Transverse colon (tissue), 4 donors: ENCODE measurements around the gene ZNF775. TPM values are rescaled to one million over a fixed set of nuclear protein-coding genes. Genes with fewer than 3 reads are reported as not detected.

Source experiments
- DNase-seq: peaks from one replicate; pipeline ENCODE4 v3.0.0-alpha.2; 2019
- H3K27ac ChIP-seq, 4 donors: fragments of 200-600 bp; sonication (generic); 2 replicates each; pipeline ENCODE4 v1.5.1; 2016 to 2018; ENCODE audit warnings: inconsistent platforms in 4 of 4
- H3K27me3 ChIP-seq: fragments of 200-600 bp; sonication (generic); 2 replicates; pipeline ENCODE4 v1.5.1; 2017; ENCODE audit warnings: inconsistent platforms
- H3K36me3 ChIP-seq, 4 donors: fragments of 200-600 bp; sonication (generic); 2 replicates each; pipeline ENCODE4 v1.5.1; 2017 to 2019; ENCODE audit warnings: inconsistent platforms in 4 of 4
- H3K4me1 ChIP-seq, 4 donors: fragments of 200-600 bp; sonication (generic); 2 replicates each; pipeline ENCODE4 v1.5.1; 2017 to 2020; ENCODE audit warnings: inconsistent platforms in 4 of 4
- H3K4me3 ChIP-seq, 4 donors: fragments of 200-600 bp; sonication (generic); 1 replicate in 1 of 4; 2 replicates in 3 of 4; pipeline versions ENCODE4 v1.5.1 to v1.6.1; 2017 to 2019; ENCODE audit warnings: inconsistent platforms in 4 of 4
- H3K9me3 ChIP-seq, 2 donors: fragments of 200-600 bp; sonication (generic); 2 replicates each; pipeline ENCODE4 v1.5.1; 2017 to 2019; ENCODE audit warnings: inconsistent platforms in 2 of 2
- EP300 ChIP-seq: sonication (generic); formaldehyde crosslinking; IDR thresholded peaks from one replicate; pipeline ENCODE4 v1.6.1; 2017; ENCODE audit warnings: antibody characterized with exemption, low read depth
- POLR2A ChIP-seq: fragments of 450-650 bp; IDR thresholded peaks from one replicate; pipeline ENCODE4 v1.6.1; 2016; ENCODE audit warnings: antibody characterized with exemption, mild to moderate bottlenecking, moderate library complexity
- POLR2AphosphoS5 ChIP-seq, 3 donors: sonication (generic); formaldehyde crosslinking; IDR thresholded peaks; one replicate each; pipeline ENCODE4 v1.6.1; 2016; ENCODE audit warnings: antibody characterized with exemption in 3 of 3
- WGBS, 2 donors: methylation state at CpG; one replicate each; pipeline ENCODE4 v1.1.5; 2018; ENCODE audit warnings: low coverage in 1 of 2; 5-methylcytosine and 5-hydroxymethylcytosine counted together
- in situ Hi-C, 4 donors: fragments of 200-750 bp; cut with MboI; loops; one replicate each; pipeline versions ENCODE4 v1.15.0 to v1.15.1; 2017; ENCODE audit warnings: low sequenced_read_pairs in 3 of 4, low pct_ligation_motif_present in 1 of 4, low pct_unique_long_range_greater_than_20kb in 1 of 4
- intact Hi-C: fragments of 100-400 bp; cut with DNase I; formaldehyde crosslinking; loops from one replicate; pipeline ENCODE4 v1.15.1; 2023; ENCODE audit warnings: low total_unique reads
- total RNA-seq, 4 donors: library from RNA; depleted of rRNA; stranded (reverse); fragments of >200 nt; gene quantifications; one replicate each; pipeline ENCODE4 v1.1.0, GENCODE V29; 2016
- TF ChIP-seq, protein P1 (sequence below), 5 experiments: fragments of 200-600 bp in 3 of 5; fragments of 450-650 bp in 2 of 5; sonication (generic) in 3 of 5; IDR thresholded peaks; 1 replicate in 2 of 5; 2 replicates in 3 of 5; pipeline ENCODE4 v1.5.1; 2016 to 2017; ENCODE audit warnings: antibody characterized with exemption in 5 of 5, inconsistent platforms in 3 of 5, mild to moderate bottlenecking in 2 of 5, moderate library complexity in 1 of 5

Gene ZNF775
- total RNA-seq, 4 donors from 2014 or later, result 8.9 to 75.2 (median 15.2) TPM

DNA sequence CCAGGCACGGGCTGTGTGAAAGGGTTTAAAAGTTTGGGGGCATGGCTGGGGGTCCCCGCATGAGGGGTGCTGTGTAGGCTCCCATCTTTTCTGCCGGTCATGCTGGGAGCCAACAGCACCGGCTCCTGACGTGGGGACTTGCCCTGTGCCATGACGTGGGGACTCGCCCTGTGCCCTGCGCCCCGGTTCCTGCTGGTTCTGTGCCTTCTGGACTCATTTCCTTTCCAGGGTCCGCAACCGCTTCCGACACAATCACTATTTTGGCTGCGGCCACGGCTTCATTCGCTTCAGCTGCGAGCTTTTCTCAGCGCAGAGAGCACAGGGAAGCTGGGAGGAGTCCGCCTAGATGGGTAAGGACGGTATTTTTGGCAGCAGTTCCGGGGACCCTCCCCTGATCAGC, 63.7 kb downstream of the ZNF775 start:
- TF ChIP-seq EP300 (no peak), POLR2A (no peak), POLR2AphosphoS5 (IDR thresholded peaks at IDR 0.05) (no peak)
- TF ChIP-seq, protein P1, sequence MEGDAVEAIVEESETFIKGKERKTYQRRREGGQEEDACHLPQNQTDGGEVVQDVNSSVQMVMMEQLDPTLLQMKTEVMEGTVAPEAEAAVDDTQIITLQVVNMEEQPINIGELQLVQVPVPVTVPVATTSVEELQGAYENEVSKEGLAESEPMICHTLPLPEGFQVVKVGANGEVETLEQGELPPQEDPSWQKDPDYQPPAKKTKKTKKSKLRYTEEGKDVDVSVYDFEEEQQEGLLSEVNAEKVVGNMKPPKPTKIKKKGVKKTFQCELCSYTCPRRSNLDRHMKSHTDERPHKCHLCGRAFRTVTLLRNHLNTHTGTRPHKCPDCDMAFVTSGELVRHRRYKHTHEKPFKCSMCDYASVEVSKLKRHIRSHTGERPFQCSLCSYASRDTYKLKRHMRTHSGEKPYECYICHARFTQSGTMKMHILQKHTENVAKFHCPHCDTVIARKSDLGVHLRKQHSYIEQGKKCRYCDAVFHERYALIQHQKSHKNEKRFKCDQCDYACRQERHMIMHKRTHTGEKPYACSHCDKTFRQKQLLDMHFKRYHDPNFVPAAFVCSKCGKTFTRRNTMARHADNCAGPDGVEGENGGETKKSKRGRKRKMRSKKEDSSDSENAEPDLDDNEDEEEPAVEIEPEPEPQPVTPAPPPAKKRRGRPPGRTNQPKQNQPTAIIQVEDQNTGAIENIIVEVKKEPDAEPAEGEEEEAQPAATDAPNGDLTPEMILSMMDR (IDR thresholded peaks at IDR 0.05), result no peak
- peaks cover 10 to 11% of the 10 kb centered on the region in 2 donors for H3K9me3 ChIP-seq
- WGBS, 2 donors, result 95 to 100% methylated on average over 2 to 20 of the region's 20 CpGs
- H3K4me3 ChIP-seq, result no peak overlapping the region
- H3K27me3 ChIP-seq, result no peaks in the 10 kb centered on the region
- no peak overlapping the region for H3K27ac ChIP-seq
- DNase-seq, result no peak
- H3K36me3 ChIP-seq, result no peaks in the 10 kb centered on the region
- peaks cover 0 to 11% (median 10%) of the 10 kb centered on the region in 4 donors for H3K4me1 ChIP-seq
- in situ Hi-C loops (loop anchor here in 2 of 4 donors (10.0 to 25.0 kb wide), 3 partner anchors 312 to 544 kb away; partner anchors contain the start of genes KCNH2 (in 1 of the 2) and NOS3 (in 1 of the 2)), intact Hi-C loops (no loop called here)

DNA sequence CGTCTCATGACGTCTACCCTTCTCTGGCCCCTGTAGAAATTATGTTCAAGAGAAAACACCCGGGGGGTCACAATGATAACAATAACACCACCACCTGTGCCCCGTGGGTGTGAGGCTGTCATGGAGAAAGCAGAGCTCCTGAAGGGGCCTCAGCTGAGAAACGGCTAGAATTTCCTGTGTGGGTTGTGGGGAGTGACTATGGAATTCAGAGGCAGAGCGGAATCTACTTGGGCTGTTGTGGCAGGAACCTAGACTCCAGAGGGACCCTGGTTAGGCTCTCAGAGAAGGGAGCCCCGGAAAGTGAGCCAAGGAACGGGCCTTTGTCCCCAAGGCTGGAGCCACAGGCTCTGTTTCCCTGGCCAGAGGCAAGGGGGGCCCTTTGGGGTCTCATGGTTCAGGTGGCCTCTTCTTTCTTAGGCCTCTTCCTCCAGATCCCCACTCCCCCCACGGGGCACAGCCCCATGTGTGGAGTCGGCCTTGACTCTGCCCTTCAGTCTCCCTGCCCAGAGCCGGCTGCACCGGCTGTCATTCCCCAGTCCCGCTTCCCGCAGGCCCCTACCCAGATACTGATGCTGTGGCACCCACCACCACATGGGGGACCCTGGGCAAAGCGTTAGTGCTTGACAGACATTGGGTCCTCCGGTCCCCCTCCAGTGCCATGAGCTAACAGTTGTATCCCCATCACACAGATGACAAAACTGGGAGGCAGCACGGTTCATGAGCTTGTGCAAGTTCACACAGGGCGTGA, 64.8 kb downstream of the ZNF775 start:
- in situ Hi-C loops, result loop anchor here in 2 of 4 donors (10.0 to 25.0 kb wide), 3 partner anchors 311 to 543 kb away; partner anchors contain the start of genes KCNH2 (in 1 of the 2) and NOS3 (in 1 of the 2)
- Histone ChIP-seq H3K4me1 (peaks cover 0 to 18% (median 11%) of the 10 kb centered on the region in 4 donors), H3K4me3 (no peak overlapping the region), H3K27me3 (no peaks in the 10 kb centered on the region), H3K27ac (no peak overlapping the region), H3K36me3 (no peaks in the 10 kb centered on the region), H3K9me3 (peaks cover 10 to 11% of the 10 kb centered on the region in 2 donors)
- WGBS, 2 donors, result 62 to 86% methylated on average over 4 to 18 of the region's 18 CpGs
- DNase-seq, result no peak
- intact Hi-C loops, result no loop called here
- no peak for TF ChIP-seq EP300

DNA sequence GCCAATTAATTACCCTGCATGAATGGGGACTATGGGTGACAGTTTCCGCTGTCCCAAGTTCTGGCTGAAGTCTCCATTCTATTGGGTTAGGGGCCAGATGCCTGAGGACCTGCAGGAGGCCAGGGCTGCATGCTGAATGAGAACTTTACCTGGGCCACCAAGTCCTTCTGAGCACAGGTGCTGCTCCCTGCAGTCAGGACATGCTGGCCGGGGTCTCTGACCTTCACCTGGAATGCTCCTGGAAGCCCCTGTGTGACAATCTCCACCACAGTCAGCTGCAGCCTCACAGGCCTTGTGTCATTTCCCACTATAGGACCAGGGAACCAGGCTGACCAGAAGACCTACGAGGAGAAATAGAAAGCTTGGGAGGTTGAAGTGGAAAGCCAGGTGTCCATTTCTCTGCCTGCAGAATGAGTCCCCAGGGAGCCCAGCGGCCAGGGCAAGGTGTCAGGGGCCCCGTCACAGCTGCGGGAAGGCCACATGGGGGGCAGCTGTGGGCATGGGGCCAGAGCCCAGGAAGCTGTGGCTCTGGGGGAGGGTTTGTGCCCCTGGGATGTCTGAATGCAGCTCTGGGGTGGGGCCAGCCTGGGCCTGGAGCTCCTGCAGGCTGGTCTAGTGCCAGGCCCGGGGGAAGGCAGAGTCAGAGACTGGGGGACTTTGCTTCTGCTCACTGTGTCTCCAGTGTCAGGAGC, 65.7 kb downstream of the ZNF775 start:
- TF ChIP-seq EP300 (no peak), POLR2AphosphoS5 (IDR thresholded peaks at IDR 0.05) (no peak), POLR2A (no peak)
- TF ChIP-seq, protein P1 (IDR thresholded peaks at IDR 0.05), result no peak
- no peak overlapping the region for H3K27ac ChIP-seq
- H3K36me3 ChIP-seq, result no peaks in the 10 kb centered on the region
- whole genome bisulfite sequencing, 2 donors, result 85% methylated on average over 7 of the region's 7 CpGs; no CpG with 5 or more reads in 1 of the 2 donors
- no peak overlapping the region for H3K4me3 ChIP-seq
- in situ Hi-C loops, result loop anchor here in 3 of 4 donors (5.0 to 25.0 kb wide), 4 partner anchors 310 to 542 kb away; partner anchors contain the start of genes KCNH2 (in 1 of the 3) and NOS3 (in 1 of the 3)
- intact Hi-C loops, result no loop called here
- H3K4me1 ChIP-seq, result peaks cover 0 to 24% (median 13%) of the 10 kb centered on the region in 4 donors
- DNase-seq, result no peak
- H3K9me3 ChIP-seq, result peaks cover 10 to 11% of the 10 kb centered on the region in 2 donors
- no peaks in the 10 kb centered on the region for H3K27me3 ChIP-seq

DNA sequence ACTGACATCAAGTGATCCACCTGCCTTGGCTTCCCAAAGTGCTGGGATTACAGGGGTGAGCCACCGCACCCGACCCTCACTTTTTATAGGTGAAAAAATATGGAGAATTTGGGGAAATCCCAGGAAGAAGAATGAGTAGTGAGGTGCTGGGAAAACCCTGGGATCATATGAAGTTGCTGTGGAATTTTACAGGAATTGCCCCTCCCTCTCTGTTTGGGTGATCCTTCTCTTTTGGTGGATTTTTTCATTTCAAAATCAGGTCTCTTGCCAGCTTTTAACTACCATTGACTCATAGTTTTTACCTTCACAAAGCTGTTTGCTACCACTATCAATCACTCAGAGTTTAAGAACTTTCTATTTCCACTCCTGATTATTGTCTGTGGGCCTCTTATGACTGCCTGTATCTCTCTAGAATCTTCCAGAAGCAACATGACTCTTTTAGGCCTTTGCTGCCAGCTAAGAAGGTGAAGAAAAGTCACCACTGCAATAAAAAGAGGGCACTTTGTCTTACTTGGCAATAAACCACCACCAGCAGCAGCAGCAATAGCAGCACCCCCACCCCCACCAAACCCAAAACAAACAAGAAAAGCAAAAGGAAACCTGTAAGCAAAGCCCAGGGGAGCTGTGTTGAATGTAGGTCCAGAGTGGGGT, 67.3 kb downstream of the ZNF775 start:
- TF ChIP-seq EP300, result no peak
- no peak for TF ChIP-seq POLR2A
- TF ChIP-seq POLR2AphosphoS5 (IDR thresholded peaks at IDR 0.05), result no peak
- TF ChIP-seq, protein P1 (IDR thresholded peaks at IDR 0.05), result no peak
- H3K36me3 ChIP-seq, result no peaks in the 10 kb centered on the region
- in situ Hi-C loops (loop anchor here in 3 of 4 donors (5.0 to 25.0 kb wide), 4 partner anchors 308 to 541 kb away; partner anchors contain the start of genes KCNH2 (in 1 of the 3) and NOS3 (in 1 of the 3)), intact Hi-C loops (no loop called here)
- H3K27me3 ChIP-seq, result no peaks in the 10 kb centered on the region
- H3K9me3 ChIP-seq, result peaks cover 6 to 8% of the 10 kb centered on the region in 2 donors
- peak overlapping the region in 2 of 4 donors; percentile 14 to 28 for H3K27ac ChIP-seq
- H3K4me3 ChIP-seq, result no peak overlapping the region
- H3K4me1 ChIP-seq, result peaks cover 0 to 24% (median 13%) of the 10 kb centered on the region in 4 donors
- DNase-seq, result no peak
- WGBS, 2 donors, result 71 to 90% methylated on average over 2 of the region's 2 CpGs

Other genes starting within 250 kb of the ZNF775 start
- 10 to 100 TPM in 3 of 4 donors, 1 to 10 TPM in 1; 1.4 to 55.4 (median 17.2) TPM for gene LRRC61, start 56.0 kb upstream of the ZNF775 start, total RNA-seq
- 10 to 100 TPM; 19.9 to 71.1 (median 42.7) TPM for gene ACTR3C, start 55.8 kb upstream of the ZNF775 start, total RNA-seq
- gene RARRES2, start 37.7 kb upstream of the ZNF775 start, total RNA-seq, result 100 to 1,000 TPM in 2 of 4 donors, 10 to 100 TPM in 2; 84.2 to 124 (median 102) TPM
- 100 to 1,000 TPM; 182 to 414 (median 247) TPM for gene REPIN1, start 10.5 kb upstream of the ZNF775 start, total RNA-seq
- 1 to 10 TPM; 1.5 to 4.3 (median 2.9) TPM for gene GIMAP8, start 71.3 kb downstream of the ZNF775 start, total RNA-seq
- 10 to 100 TPM in 1 of 4 donors, 1 to 10 TPM in 2, under 1 TPM in 1; 1.00 to 11.9 (median 6.1) TPM for gene GIMAP7, start 135.5 kb downstream of the ZNF775 start, total RNA-seq
- gene GIMAP4, start 188.1 kb downstream of the ZNF775 start, total RNA-seq, result 10 to 100 TPM in 3 of 4 donors, 1 to 10 TPM in 1; 7.1 to 37.6 (median 15.7) TPM